ENCODE measurements around the gene TMEM8B.

TMEM8B gene

GRCh38 chr9:35818341-35818740 lies 10.7 kb upstream of the TMEM8B start:
- Mint-ChIP-seq H3K9me3 (no peaks in the 10 kb centered on the region), H3K4me3 (no peak overlapping the region), H3K27ac (peak overlapping the region; percentile 2), H3K36me3 (no peaks in the 10 kb centered on the region), H3K4me1 (peaks cover 10 to 15% of the 10 kb centered on the region in 2 donors), H3K27me3 (no peaks in the 10 kb centered on the region)
- DNase-seq, result no peak
- ATAC-seq (replicated peaks), result no peak

GRCh38 chr9:35820076-35820475 lies 9.0 kb upstream of the TMEM8B start:
- Mint-ChIP-seq H3K27me3 (no peaks in the 10 kb centered on the region), H3K36me3 (no peaks in the 10 kb centered on the region), H3K4me1 (peaks cover 4 to 5% of the 10 kb centered on the region in 2 donors), H3K9me3 (no peaks in the 10 kb centered on the region), H3K27ac (no peak overlapping the region), H3K4me3 (no peak overlapping the region)
- no peak for ATAC-seq (replicated peaks)
- no peak for DNase-seq

GRCh38 chr9:35822926-35823325 lies 6.1 kb upstream of the TMEM8B start:
- DNase-seq (no peak), ATAC-seq (replicated peaks) (no peak)
- H3K9me3 Mint-ChIP-seq, result no peaks in the 10 kb centered on the region
- peaks cover 10 to 13% of the 10 kb centered on the region in 2 donors for H3K4me1 Mint-ChIP-seq
- no peak overlapping the region for H3K27ac Mint-ChIP-seq
- H3K36me3 Mint-ChIP-seq, result no peaks in the 10 kb centered on the region
- H3K4me3 Mint-ChIP-seq, result no peak overlapping the region
- no peaks in the 10 kb centered on the region for H3K27me3 Mint-ChIP-seq

GRCh38 chr9:35826071-35826701 lies 2.8 kb upstream of the TMEM8B start:
- no peak for DNase-seq
- peaks cover 21 to 40% of the 10 kb centered on the region in 2 donors for H3K4me1 Mint-ChIP-seq
- H3K36me3 Mint-ChIP-seq, result no peaks in the 10 kb centered on the region
- peak; percentile 63 for ATAC-seq (replicated peaks)
- no peaks in the 10 kb centered on the region for H3K27me3 Mint-ChIP-seq
- peak overlapping the region; percentile 11 to 26 for H3K4me3 Mint-ChIP-seq
- no peaks in the 10 kb centered on the region for H3K9me3 Mint-ChIP-seq
- H3K27ac Mint-ChIP-seq, result no peak overlapping the region

GRCh38 chr9:35827486-35827885 lies 1.5 kb upstream of the TMEM8B start:
- Mint-ChIP-seq H3K27ac (no peak overlapping the region), H3K4me1 (peaks cover 22 to 41% of the 10 kb centered on the region in 2 donors), H3K9me3 (no peaks in the 10 kb centered on the region), H3K27me3 (no peaks in the 10 kb centered on the region), H3K36me3 (no peaks in the 10 kb centered on the region), H3K4me3 (peak overlapping the region in 1 of 2 donors; percentile 90)
- ATAC-seq (replicated peaks) (no peak), DNase-seq (no peak)

- Mint-ChIP-seq H3K9me3 (no peaks in the 10 kb centered on the region), H3K4me3 (peak within 1 kb of the TSS; percentile 90 to 97), H3K36me3 (no peaks in the 10 kb centered on the region), H3K4me1 (peaks cover 32 to 53% of the 10 kb centered on the region in 2 donors), H3K27ac (peak within 1 kb of the TSS; percentile 93), H3K27me3 (no peaks in the 10 kb centered on the region)
- DNase-seq (no peak), ATAC-seq (replicated peaks) (peak; percentile 6 to 13)
Observed at GRCh38 chr9:35828716-35829083, 328 bp upstream of the TMEM8B start, which contains the start of gene FAM221B. TSS of gene FAM221B (minus strand) at chr9:35828732. CDS start at chr9:35826161, 2,571 bp downstream.

- Mint-ChIP-seq H3K4me1 (peaks cover 41 to 63% of the 10 kb centered on the region in 2 donors), H3K4me3 (peak overlapping the region; percentile 83 to 94), H3K27ac (peak overlapping the region; percentile 93), H3K27me3 (no peaks in the 10 kb centered on the region), H3K36me3 (no peaks in the 10 kb centered on the region), H3K9me3 (no peaks in the 10 kb centered on the region)
- ATAC-seq (replicated peaks), result no peak
- DNase-seq, result no peak
Observed at GRCh38 chr9:35829764-35830096, 702 bp downstream of the TMEM8B start.

GRCh38 chr9:35831040-35831439 lies 2.0 kb downstream of the TMEM8B start:
- no peaks in the 10 kb centered on the region for H3K9me3 Mint-ChIP-seq
- no peaks in the 10 kb centered on the region for H3K36me3 Mint-ChIP-seq
- H3K4me1 Mint-ChIP-seq, result peaks cover 43 to 66% of the 10 kb centered on the region in 2 donors
- H3K27ac Mint-ChIP-seq, result no peak overlapping the region
- H3K27me3 Mint-ChIP-seq, result no peaks in the 10 kb centered on the region
- ATAC-seq (replicated peaks), result no peak
- DNase-seq, result no peak
- no peak overlapping the region for H3K4me3 Mint-ChIP-seq

- DNase-seq (no peak), ATAC-seq (replicated peaks) (no peak)
- Mint-ChIP-seq H3K36me3 (no peaks in the 10 kb centered on the region), H3K4me3 (no peak overlapping the region), H3K4me1 (peaks cover 38 to 61% of the 10 kb centered on the region in 2 donors), H3K27ac (no peak overlapping the region), H3K27me3 (no peaks in the 10 kb centered on the region), H3K9me3 (no peaks in the 10 kb centered on the region)
Observed at GRCh38 chr9:35832814-35833213, 3.8 kb downstream of the TMEM8B start.

- Mint-ChIP-seq H3K4me3 (peak overlapping the region in 1 of 2 donors; percentile 18), H3K9me3 (no peaks in the 10 kb centered on the region), H3K27me3 (no peaks in the 10 kb centered on the region), H3K27ac (peak overlapping the region; percentile 49), H3K36me3 (no peaks in the 10 kb centered on the region), H3K4me1 (peaks cover 36 to 53% of the 10 kb centered on the region in 2 donors)
- no peak for ATAC-seq (replicated peaks)
- DNase-seq, result no peak
Observed at GRCh38 chr9:35834260-35835215, 5.5 kb downstream of the TMEM8B start.

- peaks cover 0 to 4% of the 10 kb centered on the region in 2 donors for H3K9me3 Mint-ChIP-seq
- H3K4me1 Mint-ChIP-seq, result peaks cover 34 to 53% of the 10 kb centered on the region in 2 donors
- no peak overlapping the region for H3K27ac Mint-ChIP-seq
- H3K36me3 Mint-ChIP-seq, result peaks cover 3 to 5% of the 10 kb centered on the region in 2 donors
- ATAC-seq (replicated peaks), result no peak
- H3K4me3 Mint-ChIP-seq, result no peak overlapping the region
- no peak for DNase-seq
- H3K27me3 Mint-ChIP-seq, result no peaks in the 10 kb centered on the region
Observed at GRCh38 chr9:35835216-35835632, 6.2 kb downstream of the TMEM8B start.

GRCh38 chr9:35835766-35836165 lies 6.7 kb downstream of the TMEM8B start:
- DNase-seq (no peak), ATAC-seq (replicated peaks) (no peak)
- Mint-ChIP-seq H3K9me3 (peaks cover 0 to 4% of the 10 kb centered on the region in 2 donors), H3K27ac (no peak overlapping the region), H3K4me1 (peaks cover 40 to 54% of the 10 kb centered on the region in 2 donors), H3K27me3 (no peaks in the 10 kb centered on the region), H3K4me3 (no peak overlapping the region), H3K36me3 (peaks cover 5 to 7% of the 10 kb centered on the region in 2 donors)

GRCh38 chr9:35836595-35836994 lies 7.6 kb downstream of the TMEM8B start:
- no peak overlapping the region for H3K4me3 Mint-ChIP-seq
- peaks cover 0 to 4% of the 10 kb centered on the region in 2 donors for H3K9me3 Mint-ChIP-seq
- DNase-seq, result no peak
- peaks cover 44 to 59% of the 10 kb centered on the region in 2 donors for H3K4me1 Mint-ChIP-seq
- no peak overlapping the region for H3K27ac Mint-ChIP-seq
- peaks cover 5 to 7% of the 10 kb centered on the region in 2 donors for H3K36me3 Mint-ChIP-seq
- no peaks in the 10 kb centered on the region for H3K27me3 Mint-ChIP-seq
- ATAC-seq (replicated peaks), result no peak

GRCh38 chr9:35839926-35840325 lies 10.9 kb downstream of the TMEM8B start:
- ATAC-seq (replicated peaks), result peak; percentile 22 to 34
- peak overlapping the region; percentile 76 for H3K27ac Mint-ChIP-seq
- DNase-seq, result no peak
- H3K9me3 Mint-ChIP-seq, result peaks cover 0 to 4% of the 10 kb centered on the region in 2 donors
- H3K36me3 Mint-ChIP-seq, result peaks cover 5 to 11% of the 10 kb centered on the region in 2 donors
- peak overlapping the region in 1 of 2 donors; percentile 2 for H3K4me3 Mint-ChIP-seq
- H3K4me1 Mint-ChIP-seq, result peaks cover 42 to 62% of the 10 kb centered on the region in 2 donors
- H3K27me3 Mint-ChIP-seq, result no peaks in the 10 kb centered on the region
